ENCODE results near the gene PRKRA.
A peak's percentile ranks its signal among the peaks of the same experiment; 100 is the strongest.
"Not testable (repeated sequence)": the region's sequence is repeated elsewhere in the genome, so short reads cannot be mapped to it uniquely, and the experiment has no call there.

Gene PRKRA

DNA sequence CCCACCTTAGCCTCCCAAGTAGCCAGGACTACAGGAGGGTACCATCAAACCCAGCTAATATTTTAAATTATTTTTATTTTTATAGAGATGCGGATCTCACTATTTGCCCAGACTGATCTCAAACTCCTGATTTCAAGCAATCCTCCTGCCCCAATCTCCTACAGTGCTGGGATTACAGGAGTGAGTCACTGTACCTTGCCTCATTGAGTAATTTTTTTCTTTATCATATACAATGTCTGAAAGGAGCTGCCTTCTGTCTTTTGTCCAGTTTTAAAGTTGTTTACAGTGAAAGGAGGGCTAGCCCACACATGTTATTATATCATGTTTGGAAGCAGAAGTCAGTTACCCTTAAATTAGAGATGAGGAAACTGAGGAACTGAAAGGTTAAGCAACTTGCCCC lies 32.5 kb downstream of the PRKRA start:
- H3K4me3 ChIP-seq (ENCODE audit: low read depth, low read length): no peak overlapping the region
- TF ChIP-seq, protein P1, sequence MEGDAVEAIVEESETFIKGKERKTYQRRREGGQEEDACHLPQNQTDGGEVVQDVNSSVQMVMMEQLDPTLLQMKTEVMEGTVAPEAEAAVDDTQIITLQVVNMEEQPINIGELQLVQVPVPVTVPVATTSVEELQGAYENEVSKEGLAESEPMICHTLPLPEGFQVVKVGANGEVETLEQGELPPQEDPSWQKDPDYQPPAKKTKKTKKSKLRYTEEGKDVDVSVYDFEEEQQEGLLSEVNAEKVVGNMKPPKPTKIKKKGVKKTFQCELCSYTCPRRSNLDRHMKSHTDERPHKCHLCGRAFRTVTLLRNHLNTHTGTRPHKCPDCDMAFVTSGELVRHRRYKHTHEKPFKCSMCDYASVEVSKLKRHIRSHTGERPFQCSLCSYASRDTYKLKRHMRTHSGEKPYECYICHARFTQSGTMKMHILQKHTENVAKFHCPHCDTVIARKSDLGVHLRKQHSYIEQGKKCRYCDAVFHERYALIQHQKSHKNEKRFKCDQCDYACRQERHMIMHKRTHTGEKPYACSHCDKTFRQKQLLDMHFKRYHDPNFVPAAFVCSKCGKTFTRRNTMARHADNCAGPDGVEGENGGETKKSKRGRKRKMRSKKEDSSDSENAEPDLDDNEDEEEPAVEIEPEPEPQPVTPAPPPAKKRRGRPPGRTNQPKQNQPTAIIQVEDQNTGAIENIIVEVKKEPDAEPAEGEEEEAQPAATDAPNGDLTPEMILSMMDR (IDR thresholded peaks at IDR 0.05; ENCODE audit: control insufficient read depth, extremely low read depth, insufficient read depth): no peak
- DNase-seq (ENCODE audit: low read depth): no peak

DNA sequence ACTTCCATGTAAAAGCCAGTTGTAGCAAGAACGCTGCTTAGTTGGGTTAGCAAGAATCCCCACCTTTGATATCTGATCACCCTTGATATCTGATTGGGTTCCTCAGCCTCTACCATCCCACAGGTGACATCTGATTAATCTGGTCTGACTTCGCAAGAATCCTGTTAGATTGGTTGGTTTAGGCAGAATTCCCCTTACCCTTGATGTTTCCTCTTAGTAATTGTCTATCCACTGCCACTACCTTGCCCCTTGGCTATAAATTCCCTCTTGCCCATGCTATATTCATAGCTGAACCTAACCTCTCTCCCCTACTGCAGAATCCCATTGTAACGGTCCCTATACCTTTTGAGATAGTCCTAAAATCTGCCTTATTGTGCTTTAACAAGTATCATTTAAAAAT lies 33.1 kb downstream of the PRKRA start:
- DNase-seq (ENCODE audit: low read depth): no peak
- TF ChIP-seq, protein P1 (IDR thresholded peaks at IDR 0.05; ENCODE audit: control insufficient read depth, extremely low read depth, insufficient read depth): no peak
- H3K4me3 ChIP-seq (ENCODE audit: low read depth, low read length): no peak overlapping the region

DNA sequence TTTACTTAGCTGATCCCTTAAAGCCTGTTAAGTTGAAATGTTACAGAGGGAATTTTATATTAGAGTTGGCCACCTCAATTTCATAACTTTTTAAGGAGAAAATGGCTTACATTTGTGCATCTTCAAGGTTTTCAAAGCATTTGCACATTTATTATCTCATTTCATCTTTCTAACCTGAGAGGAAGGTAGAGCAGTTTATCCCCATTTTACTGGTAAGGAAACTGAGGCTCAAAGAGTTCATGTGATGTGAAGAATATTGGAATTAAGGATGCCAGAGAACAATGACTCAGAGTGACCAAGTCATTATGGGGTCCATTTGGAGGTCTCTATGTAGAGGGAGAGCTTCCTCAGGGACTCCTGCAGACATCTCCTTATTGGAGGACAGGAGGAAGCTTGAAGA lies 35.0 kb downstream of the PRKRA start:
- DNase-seq (ENCODE audit: low read depth): no peak
- TF ChIP-seq, protein P1 (IDR thresholded peaks at IDR 0.05; ENCODE audit: control insufficient read depth, extremely low read depth, insufficient read depth): no peak
- no peak overlapping the region for H3K4me3 ChIP-seq (ENCODE audit: low read depth, low read length)

DNA sequence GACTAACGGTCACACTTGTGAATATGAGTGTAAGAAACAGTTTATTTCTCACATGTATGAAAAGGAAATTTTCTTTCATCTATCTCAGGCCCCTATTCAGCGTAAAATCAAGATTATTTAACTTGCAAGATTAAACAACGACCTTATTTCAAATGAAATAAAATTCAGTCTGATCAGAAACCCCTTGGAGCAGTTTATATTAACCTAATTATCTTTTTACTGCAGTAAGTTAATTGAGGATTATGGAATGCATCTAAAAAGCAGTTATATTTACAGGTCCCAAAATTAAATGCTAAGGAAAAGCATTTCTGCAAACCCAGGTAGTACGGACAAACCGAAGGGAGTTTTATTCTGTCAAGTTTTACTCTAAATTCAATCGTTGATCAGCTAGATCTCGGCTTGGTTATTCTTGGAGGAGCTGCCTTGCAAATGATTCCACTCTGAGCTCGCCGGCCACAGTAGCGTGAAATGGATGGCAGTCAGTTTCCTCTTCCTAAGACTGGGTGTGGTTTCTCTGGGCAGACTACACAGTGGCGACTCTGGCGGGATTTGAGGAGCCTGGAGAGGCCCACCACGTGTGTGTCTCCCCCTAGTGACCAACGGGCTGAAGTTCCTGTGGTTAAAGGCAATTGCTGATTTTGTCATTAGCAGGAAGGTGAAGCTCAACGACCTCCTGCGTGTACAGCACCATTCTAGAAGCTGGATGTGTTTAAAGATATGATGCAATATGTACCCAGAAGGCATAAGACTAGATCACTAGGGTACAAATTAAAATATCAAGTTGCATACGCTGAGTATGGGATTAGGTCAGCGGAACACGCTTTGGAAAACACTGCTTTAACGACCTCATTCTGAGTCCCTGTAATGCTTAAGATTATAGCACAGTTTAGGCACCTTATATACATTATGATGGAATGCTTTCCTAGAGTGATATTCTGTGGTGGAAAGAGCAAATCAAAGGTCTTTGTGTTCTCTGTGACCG lies 36.4 kb downstream of the PRKRA start:
- no peak overlapping the region for H3K4me3 ChIP-seq (ENCODE audit: low read depth, low read length)
- DNase-seq (ENCODE audit: low read depth): peak; percentile 28
- TF ChIP-seq, protein P1 (IDR thresholded peaks at IDR 0.05; ENCODE audit: control insufficient read depth, extremely low read depth, insufficient read depth): peak; percentile 69

DNA sequence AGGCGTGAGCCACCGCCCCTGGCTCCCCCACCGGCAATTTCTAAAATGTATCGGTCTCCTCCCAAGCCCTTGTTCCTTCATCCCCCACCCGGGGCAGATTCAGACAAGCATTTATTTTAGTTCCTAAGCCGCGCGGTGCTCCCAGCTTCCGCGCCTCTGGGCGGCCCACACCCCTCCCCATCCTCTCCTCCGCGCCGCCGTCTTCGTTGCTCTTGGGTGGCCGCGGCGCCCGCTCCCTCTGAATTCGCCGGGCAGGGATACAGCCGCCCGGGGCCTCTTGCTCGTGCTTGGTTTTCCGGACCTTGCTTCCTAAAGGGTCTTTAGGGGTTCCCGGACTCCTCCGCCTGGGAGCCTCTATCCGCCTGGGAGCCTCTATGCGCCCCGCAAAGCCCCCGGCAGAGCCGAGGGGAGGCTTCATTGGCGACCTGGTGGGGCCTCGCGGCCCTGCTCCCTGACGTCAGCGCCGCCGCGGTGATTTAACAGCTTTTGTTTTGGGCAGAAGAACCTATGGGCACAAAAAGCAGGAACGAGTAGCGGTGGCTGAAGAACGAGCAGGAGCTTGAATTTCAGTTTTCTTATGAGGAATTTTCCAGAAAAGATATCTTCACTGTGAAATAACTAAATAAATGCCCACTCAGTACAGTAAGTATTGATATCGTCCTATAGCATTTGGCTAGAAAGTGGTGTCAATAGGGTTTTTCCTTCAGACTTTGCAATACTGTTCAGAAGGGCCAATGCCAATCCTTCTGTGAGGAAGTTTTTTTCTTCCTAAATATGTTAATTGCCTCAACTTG lies 37.3 kb downstream of the PRKRA start:
- TF ChIP-seq, protein P1 (IDR thresholded peaks at IDR 0.05; ENCODE audit: control insufficient read depth, extremely low read depth, insufficient read depth): no peak
- no peak for DNase-seq (ENCODE audit: low read depth)
- H3K4me3 ChIP-seq (ENCODE audit: low read depth, low read length): no peak overlapping the region

DNA sequence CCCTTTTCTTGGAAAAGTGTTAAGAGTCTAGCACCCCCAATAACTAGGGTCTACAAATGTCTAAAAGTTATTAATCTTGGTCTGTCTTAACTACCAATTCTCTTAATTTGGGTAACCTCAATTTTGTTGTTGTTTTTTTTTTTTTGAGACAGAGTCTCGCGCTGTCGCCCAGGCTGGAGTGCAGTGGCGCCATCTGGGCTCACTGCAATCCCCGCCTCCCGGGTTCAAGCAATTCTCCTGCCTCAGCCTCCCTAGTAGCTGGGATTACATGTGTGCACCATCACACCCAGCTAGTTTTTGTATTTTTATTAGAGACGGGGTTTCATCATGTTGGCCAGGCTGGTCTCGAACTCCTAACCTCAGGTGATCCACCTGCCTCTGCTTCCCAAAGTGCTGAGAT lies 38.5 kb downstream of the PRKRA start:
- not testable (repeated sequence) for H3K4me3 ChIP-seq (ENCODE audit: low read depth, low read length); DNase-seq (ENCODE audit: low read depth)

DNA sequence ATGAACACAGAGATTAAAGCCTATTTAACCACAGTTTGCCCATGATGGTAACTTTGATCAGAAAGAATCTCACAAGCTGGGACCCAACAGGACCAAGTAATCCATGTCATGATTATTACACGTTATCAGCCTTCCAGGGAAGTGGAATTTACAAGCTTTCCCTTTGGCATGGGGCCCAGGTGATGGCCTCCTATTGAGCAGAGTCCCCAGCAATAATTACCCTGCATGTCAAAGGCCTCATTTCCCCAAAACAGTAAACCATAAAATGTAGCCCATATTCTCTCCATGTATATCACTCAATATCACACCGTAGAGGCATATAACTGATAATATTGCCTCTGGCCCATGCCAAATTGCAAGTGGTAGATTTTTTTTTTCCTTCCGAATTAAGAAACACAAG lies 38.9 kb downstream of the PRKRA start:
- TF ChIP-seq, protein P1 (IDR thresholded peaks at IDR 0.05; ENCODE audit: control insufficient read depth, extremely low read depth, insufficient read depth): no peak
- DNase-seq (ENCODE audit: low read depth): no peak
- H3K4me3 ChIP-seq (ENCODE audit: low read depth, low read length): no peak overlapping the region

All from LNCaP clone FGC (cell line).